Mammary epithelial cell (primary cell): Measurements from ENCODE around the gene ASPSCR1.

Experiments
- CTCF ChIP-seq, 2 donors: IDR thresholded peaks in 1 of 2; conservative IDR thresholded peaks in 1 of 2; 2 replicates each; pipeline ENCODE4 v1.5.1; 2011 to 2012; ENCODE audit warnings: inconsistent platforms in 2 of 2, low read length in 2 of 2, mild to moderate bottlenecking in 2 of 2, control low read depth in 1 of 2, low read depth in 1 of 2; ENCODE audit not compliant: insufficient read depth in 1 of 2; ENCODE audit errors: extremely low read depth in 1 of 2
- EZH2 ChIP-seq: IDR thresholded peaks from 2 replicates; pipeline ENCODE4 v1.6.1; 2012; ENCODE audit warnings: low read length, inconsistent platforms, borderline replicate concordance

- TF ChIP-seq CTCF (conservative IDR thresholded peaks at IDR 0.05 in 1 of 2, IDR thresholded peaks at IDR 0.05 in 1 of 2; ENCODE audit: extremely low read depth in 1 of 2, insufficient read depth in 1 of 2, low read depth in 1 of 2, low read length in 2 of 2) (no peak), EZH2 (no peak)
These were observed 41.7 kb downstream of the ASPSCR1 start for GRCh38 chr17:82018989-82019689.
